CD4-positive, CD25-positive, alpha-beta regulatory T cell (primary cell): ENCODE results near the gene YAF2. TPM values are rescaled to one million over a fixed set of nuclear protein-coding genes. Genes with fewer than 3 reads are reported as not detected.

ENCODE experiments used
- ATAC-seq, 2 donors: fragments of 150-1000 bp; cut with Tn5 transposase; one replicate each; pipeline ENCODE4 v1.10.0; 2021; ENCODE audit warnings: low read depth in 2 of 2, moderate number of reproducible peaks in 2 of 2, moderate library complexity in 1 of 2
- DNase-seq, 3 donors: peaks; one replicate each; pipeline versions ENCODE4 v3.0.0 to v3.0.0-alpha.2; 2012 to 2022; ENCODE audit warnings: mixed read lengths in 1 of 3
- H3K27ac ChIP-seq: one replicate; pipeline ENCODE4 v1.7.0; 2013; ENCODE audit warnings: mild to moderate bottlenecking, low read length; ENCODE audit not compliant: insufficient read depth, poor library complexity, severe bottlenecking
- H3K27me3 ChIP-seq: one replicate; pipeline ENCODE4 v1.7.0; 2013; ENCODE audit warnings: low read length; ENCODE audit not compliant: control insufficient read depth, insufficient read depth
- H3K36me3 ChIP-seq: one replicate; pipeline ENCODE4 v1.7.0; 2013; ENCODE audit warnings: mild to moderate bottlenecking, low read length, moderate library complexity; ENCODE audit not compliant: control insufficient read depth, insufficient read depth
- H3K4me1 ChIP-seq: 2 replicates; pipeline ENCODE4 v1.7.0; 2013; ENCODE audit warnings: mild to moderate bottlenecking, low read length; ENCODE audit not compliant: insufficient read depth, control insufficient read depth, poor library complexity, severe bottlenecking
- H3K4me3 ChIP-seq: one replicate; pipeline ENCODE4 v1.7.0; 2013; ENCODE audit warnings: low read depth, mild to moderate bottlenecking, low read length, moderate library complexity
- H3K9me3 ChIP-seq, 2 experiments: 1 replicate in 1 of 2; 2 replicates in 1 of 2; pipeline ENCODE4 v1.7.0; 2013; ENCODE audit warnings: low read length in 2 of 2, mild to moderate bottlenecking in 1 of 2, moderate library complexity in 1 of 2; ENCODE audit not compliant: control insufficient read depth in 2 of 2
- H3K27ac Mint-ChIP-seq, 3 donors: one replicate each; pipeline ENCODE4 v1.8.0; 2020 to 2022; ENCODE audit warnings: mild to moderate bottlenecking in 3 of 3, mixed read lengths in 3 of 3, moderate library complexity in 2 of 3
- H3K27me3 Mint-ChIP-seq: one replicate; pipeline ENCODE4 v1.8.0; 2022; ENCODE audit warnings: mild to moderate bottlenecking, mixed read lengths
- H3K36me3 Mint-ChIP-seq: one replicate; pipeline ENCODE4 v1.8.0; 2020; ENCODE audit warnings: mixed read lengths
- H3K4me1 Mint-ChIP-seq, 4 donors: one replicate each; pipeline ENCODE4 v1.8.0; 2020 to 2022; ENCODE audit warnings: mixed read lengths in 4 of 4, mild to moderate bottlenecking in 1 of 4
- H3K4me3 Mint-ChIP-seq, 4 donors: one replicate each; pipeline ENCODE4 v1.8.0; 2020 to 2022; ENCODE audit warnings: mild to moderate bottlenecking in 4 of 4, mixed read lengths in 4 of 4, moderate library complexity in 3 of 4
- H3K9me3 Mint-ChIP-seq, 7 donors: one replicate each; pipeline ENCODE4 v1.8.0; 2020 to 2022; ENCODE audit warnings: mixed read lengths in 7 of 7, mild to moderate bottlenecking in 3 of 7, moderate library complexity in 2 of 7
- polyA plus RNA-seq, 4 donors: library from polyadenylated mRNA; unstranded; fragments of 300-500 nt; fragmentation: Illumina TruSeq; gene quantifications; one replicate each; pipeline ENCODE4 v1.2.3, GENCODE V29; 2021
- total RNA-seq: library from RNA; stranded (reverse); gene quantifications from one replicate; pipeline ENCODE4 v1.2.3, GENCODE V29; 2022

The YAF2 gene
- total RNA-seq (73.3 TPM), polyA plus RNA-seq (10 to 100 TPM; 14.4 to 22.4 (median 20.9) TPM)

DNA sequence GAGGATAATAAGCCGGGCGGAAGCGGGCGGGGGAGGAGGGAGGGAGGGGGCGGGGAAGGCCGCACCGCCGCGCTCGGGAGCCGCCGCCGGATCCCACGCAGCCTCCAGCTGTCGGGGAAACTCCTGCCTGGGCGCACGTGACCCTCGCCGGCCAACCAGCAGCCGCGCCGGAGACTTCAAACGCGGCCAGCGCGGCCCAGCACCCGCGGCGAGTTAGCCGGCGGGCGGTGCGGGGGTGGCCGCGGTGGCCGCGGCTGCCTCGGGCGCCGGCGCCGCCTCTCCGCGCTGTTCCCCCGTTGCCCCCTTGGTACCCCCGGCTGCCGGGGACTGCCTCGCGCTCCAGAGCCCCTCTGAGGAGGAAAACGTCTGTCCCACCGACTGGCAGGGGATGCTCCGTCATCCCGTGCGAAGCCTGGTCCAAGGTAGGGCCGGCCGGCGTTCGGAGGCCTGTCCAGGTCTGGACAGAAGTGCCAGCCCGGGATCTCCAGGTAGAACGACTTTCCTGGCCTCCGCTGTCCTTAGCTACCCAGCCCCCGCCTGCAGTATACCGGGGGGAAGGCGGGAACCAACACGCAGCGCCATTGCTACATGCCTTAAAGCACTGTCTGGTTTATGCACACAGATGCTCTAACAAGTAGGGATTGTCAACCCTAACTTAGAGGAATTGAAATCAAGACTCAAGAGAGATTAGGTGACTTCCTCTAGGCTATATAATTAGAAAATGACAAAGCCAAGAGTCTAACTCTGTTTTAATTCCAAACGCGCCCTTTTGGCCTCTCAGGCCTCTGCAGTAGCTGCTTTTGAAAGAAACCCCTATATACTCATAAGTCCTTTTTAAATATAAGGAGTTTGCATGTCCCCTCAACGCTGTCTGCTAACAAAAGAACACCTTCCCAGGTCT, at the start of gene YAF2:
Gene YAF2 (minus strand): TSS at position 9 of the 901 bp plus-strand sequence. CDS start 68 bp downstream, outside the sequence.
- H3K27ac Mint-ChIP-seq, result peak within 1 kb of the TSS; percentile 87 to 95 (median 93)
- H3K4me1 ChIP-seq, result peaks cover 30% of the 10 kb centered on the region
- peaks cover 14 to 51% (median 33%) of the 10 kb centered on the region in 4 donors for H3K4me1 Mint-ChIP-seq
- H3K36me3 Mint-ChIP-seq, result peaks cover 8% of the 10 kb centered on the region
- H3K4me3 ChIP-seq, result peak within 1 kb of the TSS; percentile 95
- peak; percentile 85 to 86 for ATAC-seq
- peaks cover 0 to 3% (median 0%) of the 10 kb centered on the region in 7 donors for H3K9me3 Mint-ChIP-seq
- H3K27me3 Mint-ChIP-seq, result no peaks in the 10 kb centered on the region
- peaks cover 4% of the 10 kb centered on the region for H3K36me3 ChIP-seq
- peak; percentile 81 to 93 (median 82) for DNase-seq
- H3K27ac ChIP-seq, result peak within 1 kb of the TSS; percentile 79
- no peaks in the 10 kb centered on the region for H3K9me3 ChIP-seq
- peak within 1 kb of the TSS; percentile 93 to 99 (median 96) for H3K4me3 Mint-ChIP-seq
- H3K27me3 ChIP-seq, result no peaks in the 10 kb centered on the region

- H3K4me1 ChIP-seq, result no peaks in the 10 kb centered on the region
- no peaks in the 10 kb centered on the region for H3K36me3 Mint-ChIP-seq
- H3K4me1 Mint-ChIP-seq, result peaks cover 0 to 2% (median 0%) of the 10 kb centered on the region in 4 donors
- H3K36me3 ChIP-seq, result no peaks in the 10 kb centered on the region
- no peak overlapping the region for H3K27ac ChIP-seq
- H3K4me3 Mint-ChIP-seq, result no peak overlapping the region
- no peaks in the 10 kb centered on the region for H3K27me3 ChIP-seq
- ATAC-seq, result no peak
- H3K27ac Mint-ChIP-seq, result no peak overlapping the region
- H3K9me3 Mint-ChIP-seq, result peaks cover 0 to 3% (median 0%) of the 10 kb centered on the region in 7 donors
- no peaks in the 10 kb centered on the region for H3K9me3 ChIP-seq
- H3K27me3 Mint-ChIP-seq, result no peaks in the 10 kb centered on the region
- H3K4me3 ChIP-seq, result no peak overlapping the region
- DNase-seq, result no peak
Observed at GRCh38 chr12:42286741-42287140, 48.7 kb upstream of the YAF2 start.

- DNase-seq, result no peak
- H3K36me3 ChIP-seq, result no peaks in the 10 kb centered on the region
- H3K27me3 Mint-ChIP-seq, result peaks cover under 1% of the 10 kb centered on the region
- no peak overlapping the region for H3K27ac ChIP-seq
- H3K4me3 Mint-ChIP-seq, result no peak overlapping the region
- no peaks in the 10 kb centered on the region for H3K36me3 Mint-ChIP-seq
- no peak overlapping the region for H3K27ac Mint-ChIP-seq
- H3K27me3 ChIP-seq, result peaks cover 3% of the 10 kb centered on the region
- H3K9me3 ChIP-seq, result no peaks in the 10 kb centered on the region
- ATAC-seq, result no peak
- H3K4me3 ChIP-seq, result no peak overlapping the region
- peaks cover 0 to 3% (median 0%) of the 10 kb centered on the region in 7 donors for H3K9me3 Mint-ChIP-seq
- peaks cover 0 to 2% (median 0%) of the 10 kb centered on the region in 4 donors for H3K4me1 Mint-ChIP-seq
- no peaks in the 10 kb centered on the region for H3K4me1 ChIP-seq
Observed at GRCh38 chr12:42285431-42285830, 47.4 kb upstream of the YAF2 start.

DNA sequence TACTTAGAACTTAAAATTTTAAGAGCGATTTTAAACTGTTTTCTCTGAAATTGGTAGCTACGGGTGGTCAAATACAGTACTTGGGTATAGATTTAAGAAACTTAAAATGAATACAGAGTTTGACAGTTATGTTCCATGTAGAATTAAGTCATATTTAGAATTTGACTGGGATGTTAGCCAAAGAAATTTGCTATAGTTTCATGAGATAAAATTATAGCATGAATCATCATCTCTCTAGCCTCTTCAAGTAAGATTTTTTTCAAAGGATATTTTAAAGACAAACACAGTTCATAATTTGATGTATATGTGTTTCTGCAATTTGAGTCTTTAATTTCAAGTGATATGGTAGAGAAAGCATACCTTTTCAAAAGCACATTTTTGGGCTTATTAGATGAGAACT, 46.8 kb upstream of the YAF2 start:
- H3K27ac Mint-ChIP-seq, result no peak overlapping the region

DNA sequence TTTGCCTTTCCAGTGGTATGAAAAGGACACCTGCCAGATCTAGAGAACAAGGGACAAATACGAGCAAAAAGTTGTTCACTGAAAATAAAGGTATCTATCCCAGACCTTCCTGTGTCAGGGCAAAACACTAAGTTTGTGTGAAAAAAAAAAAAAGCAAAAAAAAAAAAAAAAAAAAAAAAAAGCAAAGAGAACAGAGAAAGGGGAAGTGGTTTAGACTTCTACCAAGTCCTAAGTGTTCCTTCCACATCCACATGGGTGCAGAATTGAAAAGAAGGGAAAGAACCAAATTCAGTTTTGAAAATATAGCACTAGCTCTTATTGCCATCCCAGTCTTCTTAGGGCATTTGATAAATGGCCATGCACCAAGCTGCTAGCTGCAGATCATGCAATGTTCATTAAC, 46.1 kb upstream of the YAF2 start:
- ATAC-seq, result no peak
- no peak overlapping the region for H3K4me3 Mint-ChIP-seq
- no peaks in the 10 kb centered on the region for H3K36me3 Mint-ChIP-seq
- H3K36me3 ChIP-seq, result no peaks in the 10 kb centered on the region
- no peak overlapping the region for H3K4me3 ChIP-seq
- H3K9me3 Mint-ChIP-seq, result peaks cover 0 to 2% (median 0%) of the 10 kb centered on the region in 7 donors
- peaks cover 3% of the 10 kb centered on the region for H3K27me3 ChIP-seq
- no peaks in the 10 kb centered on the region for H3K9me3 ChIP-seq
- no peaks in the 10 kb centered on the region for H3K4me1 ChIP-seq
- peaks cover 5% of the 10 kb centered on the region for H3K27me3 Mint-ChIP-seq
- H3K4me1 Mint-ChIP-seq, result peaks cover 0 to 2% (median 0%) of the 10 kb centered on the region in 4 donors
- H3K27ac ChIP-seq, result no peak overlapping the region
- H3K27ac Mint-ChIP-seq, result no peak overlapping the region
- DNase-seq, result no peak

More for the DNA sequence above, 46.8 kb upstream of the YAF2 start:
- no peak for ATAC-seq
- H3K4me1 Mint-ChIP-seq, result peaks cover 0 to 2% (median 0%) of the 10 kb centered on the region in 4 donors
- Histone ChIP-seq H3K4me3 (no peak overlapping the region), H3K36me3 (no peaks in the 10 kb centered on the region), H3K27me3 (peaks cover 3% of the 10 kb centered on the region), H3K9me3 (no peaks in the 10 kb centered on the region), H3K4me1 (no peaks in the 10 kb centered on the region), H3K27ac (no peak overlapping the region)
- H3K36me3 Mint-ChIP-seq, result no peaks in the 10 kb centered on the region
- H3K27me3 Mint-ChIP-seq, result peaks cover 5% of the 10 kb centered on the region
- H3K4me3 Mint-ChIP-seq, result no peak overlapping the region
- H3K9me3 Mint-ChIP-seq, result peaks cover 0 to 2% (median 0%) of the 10 kb centered on the region in 7 donors
- DNase-seq, result no peak

DNA sequence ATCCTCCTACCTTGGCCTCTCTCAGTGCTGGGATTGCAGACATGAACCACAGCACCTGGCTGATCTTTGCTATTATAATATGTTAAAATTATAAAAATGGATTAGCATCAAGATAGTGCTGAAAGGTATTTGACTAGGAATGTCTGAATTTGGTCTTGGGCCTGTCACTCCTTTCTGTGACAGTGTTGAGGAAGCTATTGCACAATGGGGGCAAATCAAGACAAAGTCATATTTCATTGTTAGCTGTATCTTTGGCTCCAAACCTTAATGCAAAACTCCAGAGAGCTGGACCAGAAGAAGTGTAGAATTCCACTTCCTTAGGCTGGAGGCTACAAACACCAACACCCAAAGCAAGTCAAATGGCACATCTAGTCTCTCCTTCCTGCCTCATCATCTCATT, 45.7 kb upstream of the YAF2 start:
- ATAC-seq (no peak), DNase-seq (no peak)
- Histone ChIP-seq H3K36me3 (no peaks in the 10 kb centered on the region), H3K27ac (no peak overlapping the region), H3K9me3 (no peaks in the 10 kb centered on the region), H3K27me3 (peaks cover 3% of the 10 kb centered on the region), H3K4me3 (no peak overlapping the region), H3K4me1 (no peaks in the 10 kb centered on the region)
- H3K4me1 Mint-ChIP-seq, result peaks cover 0 to 2% (median 0%) of the 10 kb centered on the region in 4 donors
- H3K9me3 Mint-ChIP-seq, result peaks cover 0 to 2% (median 0%) of the 10 kb centered on the region in 7 donors
- no peaks in the 10 kb centered on the region for H3K36me3 Mint-ChIP-seq
- H3K27ac Mint-ChIP-seq, result no peak overlapping the region
- peaks cover 6% of the 10 kb centered on the region for H3K27me3 Mint-ChIP-seq
- H3K4me3 Mint-ChIP-seq, result no peak overlapping the region

DNA sequence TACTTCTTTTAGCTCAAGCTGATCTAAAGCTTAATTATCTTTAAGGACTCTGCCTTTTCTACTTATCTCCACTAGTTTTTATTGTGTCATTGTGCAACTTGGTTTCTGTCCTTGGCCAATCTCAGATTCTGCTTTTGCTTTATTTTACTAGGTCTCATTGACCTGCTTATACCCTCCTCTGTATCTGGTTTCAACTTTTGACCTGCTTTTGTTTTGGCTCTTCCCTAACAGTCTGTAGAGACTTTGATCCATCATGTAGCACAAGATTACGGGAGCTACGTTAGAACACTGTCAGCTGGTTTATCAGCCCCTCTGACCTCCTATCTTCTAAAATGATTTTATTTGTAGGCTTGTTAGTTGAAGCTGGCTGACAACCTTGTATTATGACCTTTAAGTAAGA, 44.2 kb upstream of the YAF2 start:
- no peak overlapping the region for H3K27ac ChIP-seq
- no peak overlapping the region for H3K4me3 ChIP-seq
- H3K36me3 ChIP-seq, result no peaks in the 10 kb centered on the region
- peaks cover 11% of the 10 kb centered on the region for H3K27me3 Mint-ChIP-seq
- H3K36me3 Mint-ChIP-seq, result no peaks in the 10 kb centered on the region
- H3K9me3 Mint-ChIP-seq, result peaks cover 0 to 2% (median 0%) of the 10 kb centered on the region in 7 donors
- peak overlapping the region in 1 of 3 donors; percentile 72 for H3K27ac Mint-ChIP-seq
- H3K4me3 Mint-ChIP-seq, result no peak overlapping the region
- H3K27me3 ChIP-seq, result peaks cover 3% of the 10 kb centered on the region
- H3K4me1 Mint-ChIP-seq, result peaks cover 0 to 2% (median 0%) of the 10 kb centered on the region in 4 donors
- no peaks in the 10 kb centered on the region for H3K9me3 ChIP-seq
- no peaks in the 10 kb centered on the region for H3K4me1 ChIP-seq
- ATAC-seq (no peak), DNase-seq (no peak)
